ENCODE measurements around the gene SNAP23.

DNA sequence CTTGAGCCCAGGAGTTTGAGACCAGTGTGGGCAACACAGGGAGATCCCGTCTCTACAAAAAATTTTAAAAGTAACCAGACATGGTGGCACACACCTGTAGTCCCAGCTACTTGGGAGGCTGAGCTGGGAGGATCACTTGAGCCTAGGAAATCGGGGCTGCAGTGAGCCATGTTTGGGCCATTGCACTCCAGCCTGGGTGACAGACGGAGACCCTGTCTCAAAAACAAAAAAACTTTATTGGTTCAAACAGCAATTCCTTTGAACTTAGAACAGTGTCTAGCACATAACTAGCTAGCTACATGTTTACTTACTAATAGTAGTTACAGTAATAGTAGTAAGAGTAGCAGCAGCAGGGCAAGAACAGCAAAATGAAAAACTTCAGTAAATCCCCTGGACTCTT lies 63.3 kb downstream of the SNAP23 start:
- TF ChIP-seq POLR2A (IDR thresholded peaks at IDR 0.05), result no peak
- TF ChIP-seq, protein P1, sequence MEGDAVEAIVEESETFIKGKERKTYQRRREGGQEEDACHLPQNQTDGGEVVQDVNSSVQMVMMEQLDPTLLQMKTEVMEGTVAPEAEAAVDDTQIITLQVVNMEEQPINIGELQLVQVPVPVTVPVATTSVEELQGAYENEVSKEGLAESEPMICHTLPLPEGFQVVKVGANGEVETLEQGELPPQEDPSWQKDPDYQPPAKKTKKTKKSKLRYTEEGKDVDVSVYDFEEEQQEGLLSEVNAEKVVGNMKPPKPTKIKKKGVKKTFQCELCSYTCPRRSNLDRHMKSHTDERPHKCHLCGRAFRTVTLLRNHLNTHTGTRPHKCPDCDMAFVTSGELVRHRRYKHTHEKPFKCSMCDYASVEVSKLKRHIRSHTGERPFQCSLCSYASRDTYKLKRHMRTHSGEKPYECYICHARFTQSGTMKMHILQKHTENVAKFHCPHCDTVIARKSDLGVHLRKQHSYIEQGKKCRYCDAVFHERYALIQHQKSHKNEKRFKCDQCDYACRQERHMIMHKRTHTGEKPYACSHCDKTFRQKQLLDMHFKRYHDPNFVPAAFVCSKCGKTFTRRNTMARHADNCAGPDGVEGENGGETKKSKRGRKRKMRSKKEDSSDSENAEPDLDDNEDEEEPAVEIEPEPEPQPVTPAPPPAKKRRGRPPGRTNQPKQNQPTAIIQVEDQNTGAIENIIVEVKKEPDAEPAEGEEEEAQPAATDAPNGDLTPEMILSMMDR (IDR thresholded peaks at IDR 0.05), result no peak
- TF ChIP-seq EP300 (IDR thresholded peaks at IDR 0.05; ENCODE audit: low read depth), result no peak
- no peak for TF ChIP-seq POLR2AphosphoS5 (IDR thresholded peaks at IDR 0.05)

Data from transverse colon (tissue), 4 donors.